Coronary artery (tissue), 2 donors: ENCODE data around the gene ZNF184.

ENCODE experiments used
- DNase-seq: peaks from one replicate; pipeline ENCODE4 v3.0.0-alpha.2; 2017; ENCODE audit warnings: low spot score
- H3K27ac ChIP-seq, 2 donors: fragments of 200-600 bp; sonication (generic); one replicate each; pipeline ENCODE4 v1.5.1; 2016 to 2019
- H3K4me3 ChIP-seq: fragments of 200-600 bp; sonication (generic); 2 replicates; pipeline ENCODE4 v1.5.1; 2016; ENCODE audit warnings: mild to moderate bottlenecking, moderate library complexity
- CTCF ChIP-seq: fragments of 200-600 bp; sonication (generic); IDR thresholded peaks from one replicate; pipeline ENCODE4 v1.5.1; 2019; ENCODE audit warnings: antibody characterized with exemption

ZNF184 gene

GRCh38 chr6:27422651-27423332, 50.1 kb downstream of the ZNF184 start:
- TF ChIP-seq CTCF = no peak
- no peak for DNase-seq
- H3K4me3 ChIP-seq = no peak overlapping the region
- no peak overlapping the region for H3K27ac ChIP-seq

- H3K4me3 ChIP-seq = no peak overlapping the region
- TF ChIP-seq CTCF = no peak
- H3K27ac ChIP-seq = no peak overlapping the region
- no peak for DNase-seq
Measured at GRCh38 chr6:27419363-27419762, 53.5 kb downstream of the ZNF184 start.

GRCh38 chr6:27415898-27416297, 57.0 kb downstream of the ZNF184 start:
- TF ChIP-seq CTCF = no peak
- H3K4me3 ChIP-seq = no peak overlapping the region
- no peak for DNase-seq
- H3K27ac ChIP-seq = no peak overlapping the region

GRCh38 chr6:27414996-27415395, 57.9 kb downstream of the ZNF184 start:
- H3K27ac ChIP-seq = no peak overlapping the region
- H3K4me3 ChIP-seq = no peak overlapping the region
- TF ChIP-seq CTCF = no peak
- DNase-seq = no peak

- TF ChIP-seq CTCF = no peak
- Histone ChIP-seq H3K27ac (no peak overlapping the region), H3K4me3 (no peak overlapping the region)
- DNase-seq = no peak
Measured at GRCh38 chr6:27414300-27414699, 58.6 kb downstream of the ZNF184 start.

GRCh38 chr6:27407153-27407814, 65.6 kb downstream of the ZNF184 start:
- Histone ChIP-seq H3K27ac (no peak overlapping the region), H3K4me3 (no peak overlapping the region)
- DNase-seq = no peak
- TF ChIP-seq CTCF = no peak

GRCh38 chr6:27406085-27406484, 66.8 kb downstream of the ZNF184 start:
- no peak overlapping the region for H3K4me3 ChIP-seq
- no peak for TF ChIP-seq CTCF
- DNase-seq = no peak
- no peak overlapping the region for H3K27ac ChIP-seq
